GM18870 (cell line): ENCODE measurements around the gene PCDHA1.

Experiments used
- ATAC-seq: cut with Tn5 transposase; IDR thresholded peaks from one replicate; pipeline ENCODE4 v1.9.1; 2021; ENCODE audit warnings: moderate library complexity; ENCODE audit not compliant: unreplicated experiment

The PCDHA1 gene

DNA sequence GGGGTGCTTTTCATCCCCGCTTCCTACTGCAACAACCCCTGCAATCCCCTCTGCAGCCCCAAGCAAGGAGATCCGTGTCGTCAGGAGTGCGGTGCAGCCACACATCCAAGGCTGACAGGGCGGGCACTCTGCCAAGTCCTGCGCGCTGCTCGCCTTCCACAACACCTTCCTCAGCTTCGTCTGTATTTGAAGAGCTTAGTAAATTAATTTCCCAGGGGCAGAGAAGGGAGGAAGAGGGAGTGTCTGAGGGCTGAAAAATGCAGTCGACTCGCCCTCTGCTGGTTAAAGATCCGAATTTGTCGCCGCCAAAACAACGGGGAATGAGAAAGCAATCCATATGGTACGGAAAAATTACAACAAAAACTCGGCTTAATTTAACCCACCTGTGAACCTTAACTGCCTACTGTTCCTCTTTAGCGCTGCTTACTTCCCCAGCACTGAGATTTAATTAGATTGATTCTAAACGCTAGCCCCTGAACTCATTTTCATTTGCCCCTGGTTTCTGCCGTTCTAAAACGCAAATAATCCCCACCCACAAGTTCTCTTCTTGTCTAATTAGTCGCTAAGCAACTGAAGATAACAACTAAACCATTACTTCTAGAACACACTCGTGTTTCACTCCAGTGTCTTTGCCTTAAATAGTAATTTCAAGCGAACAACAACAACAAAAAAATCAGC is 254.3 kb downstream of the PCDHA1 start:
- ATAC-seq: no peak

DNA sequence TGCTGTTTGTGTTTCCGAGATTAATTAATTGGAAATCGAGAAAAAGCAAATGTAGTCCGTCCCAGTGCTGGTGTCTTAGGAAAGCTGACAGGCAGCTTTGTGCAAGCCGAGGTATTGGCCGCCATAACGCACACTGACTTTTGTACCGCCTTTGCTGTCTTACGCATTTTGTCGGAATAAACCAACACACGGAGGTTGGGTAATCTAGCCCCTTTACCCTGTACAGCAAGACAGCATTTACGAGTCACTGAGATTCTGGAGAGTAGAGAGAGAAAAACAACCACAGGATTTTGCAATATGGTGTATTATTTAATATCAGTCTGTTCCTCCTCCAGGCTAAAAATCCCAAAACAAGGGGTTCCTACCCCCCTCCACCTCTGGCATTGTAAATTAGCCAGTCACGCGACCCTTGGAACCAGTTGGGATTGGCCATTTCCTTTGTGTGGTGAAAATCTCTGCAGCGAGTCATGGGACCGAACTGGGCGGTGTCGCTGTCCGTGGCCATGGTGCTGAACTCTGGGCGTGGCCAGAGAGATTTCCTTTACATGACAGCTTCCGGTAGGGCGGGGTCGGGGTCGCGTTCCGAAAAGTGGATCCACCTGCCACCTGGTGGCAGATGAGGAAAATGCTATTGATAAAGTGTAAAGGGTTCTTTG is 255.0 kb downstream of the PCDHA1 start:
- no peak for ATAC-seq

DNA sequence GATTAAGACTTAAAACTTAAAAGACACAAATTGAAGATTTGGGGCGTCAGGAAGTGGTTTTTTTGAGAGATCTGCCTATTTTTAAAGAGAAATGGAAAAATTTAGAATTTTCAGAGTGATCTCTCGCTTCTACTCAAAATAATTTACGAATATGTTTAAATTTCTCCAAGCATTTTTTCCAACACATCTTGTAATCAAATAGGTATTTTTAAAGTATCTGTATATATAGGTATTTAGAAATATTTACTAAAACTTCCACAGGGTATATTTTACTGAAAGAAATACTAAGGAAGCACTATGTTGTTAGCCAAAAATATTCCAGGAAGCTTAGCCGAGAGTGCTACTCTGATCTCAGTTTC is 255.5 kb downstream of the PCDHA1 start:
- no peak for ATAC-seq

DNA sequence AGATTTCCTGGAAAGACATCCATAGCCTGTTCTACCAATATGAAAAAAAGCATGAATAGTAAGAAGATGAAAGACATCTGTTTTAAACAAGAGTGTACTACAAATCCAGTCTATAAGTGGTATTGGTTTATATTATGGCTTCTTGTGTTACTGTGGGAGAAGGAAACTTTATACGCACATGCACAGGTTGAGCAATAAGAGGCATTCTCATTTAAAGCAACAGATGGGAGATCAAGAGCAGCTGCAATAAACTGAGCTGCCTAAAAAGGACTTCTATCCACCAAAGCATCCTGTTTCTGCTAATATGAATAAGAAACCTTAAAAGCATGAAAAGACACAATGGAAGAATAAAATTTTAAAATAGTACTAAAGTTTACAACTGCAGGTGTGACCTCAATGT is 256.6 kb downstream of the PCDHA1 start:
- ATAC-seq: no peak

DNA sequence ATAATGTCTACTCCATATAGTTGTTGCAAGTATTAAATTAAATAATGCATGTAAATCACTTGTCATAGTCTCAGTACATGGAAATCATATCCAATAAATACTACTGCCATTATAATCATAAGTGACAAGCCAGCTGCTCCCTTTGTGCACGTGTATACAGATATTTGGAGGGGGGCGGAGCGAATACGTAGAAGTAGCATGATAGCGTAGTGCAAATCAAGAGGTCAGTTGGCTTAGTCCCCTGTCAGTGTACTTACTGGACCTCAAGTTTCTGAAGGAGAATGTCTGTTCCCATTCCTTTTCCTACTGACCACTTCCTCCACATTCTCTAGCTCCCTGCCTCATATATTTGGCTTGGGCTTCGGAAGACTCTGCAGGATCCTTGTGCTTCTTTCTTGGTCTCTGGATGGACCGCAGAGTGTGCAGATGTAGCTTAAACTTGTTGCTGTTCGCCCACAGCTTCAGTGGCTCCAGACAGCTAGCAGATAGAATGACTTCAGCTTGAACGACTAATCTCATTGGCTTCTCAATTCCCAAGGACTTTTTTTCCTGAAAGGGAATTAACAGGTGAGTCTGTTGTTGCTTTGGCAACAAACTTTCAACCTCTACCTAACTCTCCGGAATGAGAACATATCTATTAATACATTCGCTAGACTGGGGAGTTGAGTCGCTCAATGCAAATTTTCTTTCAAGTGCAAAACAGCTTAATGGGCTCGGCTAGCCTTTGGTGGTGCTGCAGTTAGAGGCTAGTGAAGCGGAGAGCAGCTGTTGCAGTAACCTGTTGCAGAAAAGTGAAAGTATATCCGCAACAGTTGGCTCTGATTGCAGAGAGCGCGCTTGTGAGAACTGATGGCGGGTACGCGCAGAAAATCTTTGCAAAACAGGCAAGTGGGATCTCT is 264.9 kb downstream of the PCDHA1 start, which contains the start of gene PCDHB1:
PCDHB1 (plus strand) TSS at position 753 of the 899 bp plus-strand sequence; CDS start at position 850, 97 bp downstream.
- no peak for ATAC-seq

DNA sequence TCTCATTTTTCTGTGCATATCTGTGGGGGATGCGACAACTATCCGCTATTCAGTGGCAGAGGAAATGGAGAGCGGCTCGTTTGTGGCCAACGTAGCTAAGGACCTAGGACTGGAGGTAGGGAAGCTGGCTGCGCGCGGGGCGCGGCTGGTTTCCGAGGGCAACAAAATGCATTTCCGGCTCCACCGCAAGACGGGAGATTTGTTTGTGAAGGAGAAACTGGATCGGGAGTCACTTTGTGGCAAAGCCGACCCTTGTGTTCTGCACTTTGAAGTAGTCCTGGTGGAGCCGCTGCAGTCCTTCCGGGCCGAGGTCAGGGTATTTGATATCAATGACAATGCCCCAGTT is 265.6 kb downstream of the PCDHA1 start:
- no peak for ATAC-seq
